Right lobe of liver (tissue), 4 donors: ENCODE measurements around the gene CDO1.

Experiments
- CTCF ChIP-seq, 4 donors: fragments of 200-600 bp in 3 of 4; fragments of 450-650 bp in 1 of 4; IDR thresholded peaks; one replicate each; pipeline versions ENCODE4 v1.5.1 to v1.8.0; 2016 to 2022; ENCODE audit warnings: antibody characterized with exemption in 4 of 4, mild to moderate bottlenecking in 2 of 4
- POLR2A ChIP-seq: fragments of 450-650 bp; IDR thresholded peaks from one replicate; pipeline ENCODE4 v1.6.1; 2017; ENCODE audit warnings: antibody characterized with exemption, mild to moderate bottlenecking
- donor health status: DM: no; HTN: no; CAD: no.
- donor health status: DM: no; HTN: no; CAD: no.
- donor health status: DM: no; HTN: yes; CAD: no.

- TF ChIP-seq CTCF (IDR thresholded peaks at IDR 0.05) (peak in 1 of 4 donors; percentile 24), POLR2A (no peak)
Measured at GRCh38 chr5:115806986-115807653, 9.3 kb downstream of the CDO1 start.
